Transverse colon (tissue), 4 donors: ENCODE measurements around the gene COLQ. TPM values are rescaled to one million over a fixed set of nuclear protein-coding genes. Genes with fewer than 3 reads are reported as not detected.

Experiments used
- DNase-seq: peaks from one replicate; pipeline ENCODE4 v3.0.0-alpha.2; 2019
- H3K27ac ChIP-seq, 4 donors: fragments of 200-600 bp; sonication (generic); 2 replicates each; pipeline ENCODE4 v1.5.1; 2016 to 2018; ENCODE audit warnings: inconsistent platforms in 4 of 4
- H3K27me3 ChIP-seq: fragments of 200-600 bp; sonication (generic); 2 replicates; pipeline ENCODE4 v1.5.1; 2017; ENCODE audit warnings: inconsistent platforms
- H3K36me3 ChIP-seq, 4 donors: fragments of 200-600 bp; sonication (generic); 2 replicates each; pipeline ENCODE4 v1.5.1; 2017 to 2019; ENCODE audit warnings: inconsistent platforms in 4 of 4
- H3K4me1 ChIP-seq, 4 donors: fragments of 200-600 bp; sonication (generic); 2 replicates each; pipeline ENCODE4 v1.5.1; 2017 to 2020; ENCODE audit warnings: inconsistent platforms in 4 of 4
- H3K4me3 ChIP-seq, 4 donors: fragments of 200-600 bp; sonication (generic); 1 replicate in 1 of 4; 2 replicates in 3 of 4; pipeline versions ENCODE4 v1.5.1 to v1.6.1; 2017 to 2019; ENCODE audit warnings: inconsistent platforms in 4 of 4
- H3K9me3 ChIP-seq, 2 donors: fragments of 200-600 bp; sonication (generic); 2 replicates each; pipeline ENCODE4 v1.5.1; 2017 to 2019; ENCODE audit warnings: inconsistent platforms in 2 of 2
- CTCF ChIP-seq, 5 experiments: fragments of 200-600 bp in 3 of 5; fragments of 450-650 bp in 2 of 5; sonication (generic) in 3 of 5; IDR thresholded peaks; 1 replicate in 2 of 5; 2 replicates in 3 of 5; pipeline ENCODE4 v1.5.1; 2016 to 2017; ENCODE audit warnings: antibody characterized with exemption in 5 of 5, inconsistent platforms in 3 of 5, mild to moderate bottlenecking in 2 of 5, moderate library complexity in 1 of 5
- EP300 ChIP-seq: sonication (generic); formaldehyde crosslinking; IDR thresholded peaks from one replicate; pipeline ENCODE4 v1.6.1; 2017; ENCODE audit warnings: antibody characterized with exemption, low read depth
- POLR2A ChIP-seq: fragments of 450-650 bp; IDR thresholded peaks from one replicate; pipeline ENCODE4 v1.6.1; 2016; ENCODE audit warnings: antibody characterized with exemption, mild to moderate bottlenecking, moderate library complexity
- POLR2AphosphoS5 ChIP-seq, 3 donors: sonication (generic); formaldehyde crosslinking; IDR thresholded peaks; one replicate each; pipeline ENCODE4 v1.6.1; 2016; ENCODE audit warnings: antibody characterized with exemption in 3 of 3
- WGBS, 2 donors: methylation state at CpG; one replicate each; pipeline ENCODE4 v1.1.5; 2018; ENCODE audit warnings: low coverage in 1 of 2; 5-methylcytosine and 5-hydroxymethylcytosine counted together
- in situ Hi-C, 4 donors: fragments of 200-750 bp; cut with MboI; loops; one replicate each; pipeline versions ENCODE4 v1.15.0 to v1.15.1; 2017; ENCODE audit warnings: low sequenced_read_pairs in 3 of 4, low pct_ligation_motif_present in 1 of 4, low pct_unique_long_range_greater_than_20kb in 1 of 4
- intact Hi-C: fragments of 100-400 bp; cut with DNase I; formaldehyde crosslinking; loops from one replicate; pipeline ENCODE4 v1.15.1; 2023; ENCODE audit warnings: low total_unique reads
- total RNA-seq, 4 donors: library from RNA; depleted of rRNA; stranded (reverse); fragments of >200 nt; gene quantifications; one replicate each; pipeline ENCODE4 v1.1.0, GENCODE V29; 2016

COLQ gene
- total RNA-seq, 4 donors from 2014 or later: 0.68 to 1.7 TPM; not detected in 2

DNA sequence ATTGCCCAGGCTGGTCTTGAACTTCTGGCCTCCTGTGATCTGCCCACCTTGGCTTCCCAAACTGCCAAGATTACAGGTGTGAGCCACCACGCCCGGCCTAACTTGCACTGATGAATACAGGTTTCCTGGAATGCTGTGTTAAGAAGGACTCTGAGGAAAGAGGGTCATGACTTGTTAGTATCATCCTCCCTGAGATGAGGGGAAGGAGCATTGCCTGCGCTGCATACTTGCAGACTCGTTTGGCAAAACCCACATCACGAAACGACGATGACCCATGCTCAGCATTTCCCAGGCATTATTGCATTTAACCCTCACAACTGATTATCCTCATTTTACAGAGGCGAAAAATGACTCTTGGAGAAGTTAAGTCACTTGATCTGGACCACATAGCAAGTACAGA is 18.9 kb downstream of the COLQ start:
- intact Hi-C loops: no loop called here
- Histone ChIP-seq H3K9me3 (no peaks in the 10 kb centered on the region), H3K27ac (no peak overlapping the region), H3K4me3 (no peak overlapping the region), H3K36me3 (no peaks in the 10 kb centered on the region), H3K27me3 (no peaks in the 10 kb centered on the region), H3K4me1 (no peaks in the 10 kb centered on the region)
- DNase-seq: no peak
- in situ Hi-C loops: no loop called here
- no peak for TF ChIP-seq POLR2AphosphoS5 (IDR thresholded peaks at IDR 0.05)
- no peak for TF ChIP-seq CTCF (IDR thresholded peaks at IDR 0.05)
- TF ChIP-seq POLR2A: no peak
- no peak for TF ChIP-seq EP300
- WGBS, 2 donors: 95% methylated on average over 8 of the region's 8 CpGs; no CpG with 5 or more reads in 1 of the 2 donors

DNA sequence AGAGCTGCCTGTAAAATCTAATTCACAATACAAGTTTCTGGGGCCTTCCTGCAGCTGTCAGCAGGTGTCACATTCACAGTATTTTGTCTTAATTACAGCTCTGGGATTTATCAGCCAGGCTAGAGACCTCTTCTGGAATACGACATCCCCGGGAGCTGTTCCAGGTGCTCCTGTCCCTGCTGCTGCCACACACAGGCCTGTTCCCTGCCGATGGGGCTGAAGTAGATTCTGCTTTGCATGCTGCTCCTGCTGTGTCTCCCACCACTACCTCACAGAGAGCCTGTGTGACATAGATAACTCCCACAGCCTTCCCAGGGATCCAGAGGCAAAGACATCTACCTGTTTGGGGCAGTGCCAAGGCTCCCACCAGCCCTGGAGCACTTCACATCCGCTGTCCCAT is 20.4 kb downstream of the COLQ start:
- no peak for DNase-seq
- Histone ChIP-seq H3K4me1 (no peaks in the 10 kb centered on the region), H3K36me3 (no peaks in the 10 kb centered on the region), H3K27ac (no peak overlapping the region), H3K4me3 (no peak overlapping the region), H3K27me3 (no peaks in the 10 kb centered on the region), H3K9me3 (no peaks in the 10 kb centered on the region)
- TF ChIP-seq POLR2AphosphoS5 (IDR thresholded peaks at IDR 0.05) (no peak), CTCF (IDR thresholded peaks at IDR 0.05) (no peak), EP300 (no peak), POLR2A (no peak)
- WGBS, 2 donors: 78% methylated on average over 4 of the region's 4 CpGs; no CpG with 5 or more reads in 1 of the 2 donors
- intact Hi-C loops (no loop called here), in situ Hi-C loops (no loop called here)

DNA sequence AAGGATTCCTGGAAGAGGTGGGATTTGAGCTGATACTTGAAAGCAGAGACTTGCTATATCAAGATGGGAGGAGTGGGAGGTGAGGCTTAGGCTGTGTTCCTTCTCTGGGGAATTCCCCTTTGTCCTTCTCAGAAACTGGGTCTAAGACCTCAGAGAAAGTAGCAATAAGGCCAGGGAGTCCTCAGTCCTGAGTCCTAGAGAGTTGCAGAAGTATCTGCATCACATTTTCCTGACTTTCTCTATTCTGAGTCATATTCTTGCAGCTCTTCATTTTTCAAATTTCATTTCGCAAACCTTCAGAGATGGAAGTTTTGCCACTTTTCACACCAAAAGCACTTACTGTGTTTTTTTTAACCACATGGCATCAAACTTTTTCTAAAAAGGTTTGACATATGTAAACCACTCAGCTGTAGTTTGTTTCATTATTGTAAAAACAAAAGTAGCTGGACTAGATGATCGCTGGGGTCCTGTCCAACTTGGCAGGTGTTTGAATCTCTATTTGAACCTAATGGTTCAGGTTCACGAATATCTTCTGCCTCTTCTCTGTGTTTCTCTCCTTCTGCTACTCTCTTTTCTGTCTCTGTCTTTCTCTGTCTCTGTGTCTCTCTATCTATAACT is 21.3 kb downstream of the COLQ start:
- Histone ChIP-seq H3K27me3 (no peaks in the 10 kb centered on the region), H3K4me1 (peaks cover 0 to 3% (median 0%) of the 10 kb centered on the region in 4 donors), H3K27ac (no peak overlapping the region), H3K4me3 (no peak overlapping the region), H3K9me3 (no peaks in the 10 kb centered on the region), H3K36me3 (no peaks in the 10 kb centered on the region)
- in situ Hi-C loops (no loop called here), intact Hi-C loops (no loop called here)
- TF ChIP-seq CTCF (IDR thresholded peaks at IDR 0.05): no peak
- TF ChIP-seq POLR2A: no peak
- no peak for TF ChIP-seq EP300
- no peak for TF ChIP-seq POLR2AphosphoS5 (IDR thresholded peaks at IDR 0.05)
- no peak for DNase-seq
- WGBS, 2 donors: 61 to 69% methylated on average over 2 to 3 of the region's 3 CpGs

DNA sequence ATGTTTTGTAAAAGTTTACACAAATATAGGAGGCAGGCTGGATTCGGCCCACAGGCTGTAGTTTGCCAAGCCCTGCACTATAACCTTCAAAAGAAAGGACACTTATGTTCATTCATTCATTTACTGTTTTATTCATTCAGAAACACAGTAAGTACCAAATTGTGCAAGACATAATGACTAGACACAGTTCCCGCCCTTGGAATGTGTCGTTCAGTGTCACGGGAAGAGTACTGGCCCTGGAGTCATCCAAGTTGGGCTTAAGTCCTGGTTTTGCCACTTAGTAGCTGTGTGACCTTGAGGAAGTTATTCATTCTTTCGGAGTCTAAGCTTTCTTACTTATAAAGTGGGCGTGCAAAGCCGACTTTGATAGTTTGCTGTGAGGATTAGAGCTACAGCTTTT is 22.0 kb downstream of the COLQ start:
- peaks cover 0 to 3% (median 0%) of the 10 kb centered on the region in 4 donors for H3K4me1 ChIP-seq
- no peak overlapping the region for H3K27ac ChIP-seq
- H3K36me3 ChIP-seq: no peaks in the 10 kb centered on the region
- intact Hi-C loops (no loop called here), in situ Hi-C loops (no loop called here)
- no peaks in the 10 kb centered on the region for H3K9me3 ChIP-seq
- TF ChIP-seq EP300 (no peak), POLR2AphosphoS5 (IDR thresholded peaks at IDR 0.05) (no peak), CTCF (IDR thresholded peaks at IDR 0.05) (no peak), POLR2A (no peak)
- WGBS, 2 donors: 72 to 88% methylated on average over 6 to 7 of the region's 7 CpGs
- H3K27me3 ChIP-seq: no peaks in the 10 kb centered on the region
- H3K4me3 ChIP-seq: no peak overlapping the region
- DNase-seq: no peak
